ENCODE measurements around the gene SLC13A4. TPM values are rescaled to one million over a fixed set of nuclear protein-coding genes. Genes with fewer than 3 reads are reported as not detected.

Gene SLC13A4
- total RNA-seq, 3 donors from 2014 or later = 0.29 to 0.32 TPM; not detected in 1

GRCh38 chr7:135759532-135759931, 31.5 kb upstream of the SLC13A4 start:
- intact Hi-C loops (cut with DNase I; ENCODE audit: low total_unique reads) = no loop called here
- no peak for DNase-seq (ENCODE audit: low spot score in 2 of 2)
- no peaks in the 10 kb centered on the region for H3K36me3 ChIP-seq
- no peak overlapping the region for H3K4me3 ChIP-seq
- TF ChIP-seq CTCF (IDR thresholded peaks at IDR 0.05) (no peak), POLR2A (IDR thresholded peaks at IDR 0.05) (no peak), POLR2AphosphoS5 (IDR thresholded peaks at IDR 0.05) (no peak)
- peak overlapping the region; percentile 91 to 94 for H3K27ac ChIP-seq
- H3K27me3 ChIP-seq = no peaks in the 10 kb centered on the region
- no peaks in the 10 kb centered on the region for H3K9me3 ChIP-seq
- H3K4me1 ChIP-seq = no peaks in the 10 kb centered on the region

- Histone ChIP-seq H3K4me3 (peak overlapping the region; percentile 0 to 55 (median 23)), H3K9me3 (no peaks in the 10 kb centered on the region), H3K4me1 (no peaks in the 10 kb centered on the region), H3K27ac (peak overlapping the region; percentile 91 to 94), H3K27me3 (no peaks in the 10 kb centered on the region), H3K36me3 (no peaks in the 10 kb centered on the region)
- intact Hi-C loops (cut with DNase I; ENCODE audit: low total_unique reads) = no loop called here
- TF ChIP-seq POLR2A (IDR thresholded peaks at IDR 0.05) = no peak
- TF ChIP-seq CTCF (IDR thresholded peaks at IDR 0.05) = no peak
- no peak for TF ChIP-seq POLR2AphosphoS5 (IDR thresholded peaks at IDR 0.05)
- DNase-seq (ENCODE audit: low spot score in 2 of 2) = peak in 1 of 2 donors; percentile 83
These were observed 30.5 kb upstream of the SLC13A4 start for GRCh38 chr7:135758531-135758932.

GRCh38 chr7:135757719-135758411, 29.9 kb upstream of the SLC13A4 start:
- peak overlapping the region; percentile 0 to 55 (median 23) for H3K4me3 ChIP-seq
- intact Hi-C loops (cut with DNase I; ENCODE audit: low total_unique reads) = no loop called here
- no peaks in the 10 kb centered on the region for H3K27me3 ChIP-seq
- DNase-seq (ENCODE audit: low spot score in 2 of 2) = peak in 1 of 2 donors; percentile 90
- H3K4me1 ChIP-seq = no peaks in the 10 kb centered on the region
- TF ChIP-seq CTCF (IDR thresholded peaks at IDR 0.05) (no peak), POLR2A (IDR thresholded peaks at IDR 0.05) (no peak), POLR2AphosphoS5 (IDR thresholded peaks at IDR 0.05) (no peak)
- no peaks in the 10 kb centered on the region for H3K36me3 ChIP-seq
- H3K27ac ChIP-seq = peak overlapping the region; percentile 91 to 94
- no peaks in the 10 kb centered on the region for H3K9me3 ChIP-seq

GRCh38 chr7:135756191-135756590, 28.2 kb upstream of the SLC13A4 start:
- Histone ChIP-seq H3K9me3 (no peaks in the 10 kb centered on the region), H3K27ac (no peak overlapping the region), H3K36me3 (no peaks in the 10 kb centered on the region), H3K4me1 (no peaks in the 10 kb centered on the region), H3K4me3 (no peak overlapping the region), H3K27me3 (no peaks in the 10 kb centered on the region)
- no peak for DNase-seq (ENCODE audit: low spot score in 2 of 2)
- TF ChIP-seq CTCF (IDR thresholded peaks at IDR 0.05) (no peak), POLR2AphosphoS5 (IDR thresholded peaks at IDR 0.05) (no peak), POLR2A (IDR thresholded peaks at IDR 0.05) (no peak)
- intact Hi-C loops (cut with DNase I; ENCODE audit: low total_unique reads) = no loop called here

GRCh38 chr7:135755351-135755753, 27.4 kb upstream of the SLC13A4 start:
- no peaks in the 10 kb centered on the region for H3K4me1 ChIP-seq
- no peaks in the 10 kb centered on the region for H3K36me3 ChIP-seq
- DNase-seq (ENCODE audit: low spot score in 2 of 2) = no peak
- no peak overlapping the region for H3K4me3 ChIP-seq
- H3K27me3 ChIP-seq = no peaks in the 10 kb centered on the region
- TF ChIP-seq CTCF (IDR thresholded peaks at IDR 0.05) (no peak), POLR2A (IDR thresholded peaks at IDR 0.05) (no peak), POLR2AphosphoS5 (IDR thresholded peaks at IDR 0.05) (no peak)
- no peak overlapping the region for H3K27ac ChIP-seq
- H3K9me3 ChIP-seq = no peaks in the 10 kb centered on the region
- intact Hi-C loops (cut with DNase I; ENCODE audit: low total_unique reads) = no loop called here

Data from breast epithelium (tissue), 4 donors.